PC-9 (cell line): ENCODE results near the gene GIGYF2.

Experiments used
- CTCF ChIP-seq: fragments of 200-600 bp; sonication (generic); conservative IDR thresholded peaks from 2 replicates; pipeline ENCODE4 v1.6.1; 2017; ENCODE audit warnings: mixed run types, antibody characterized with exemption, mild to moderate bottlenecking, moderate library complexity
- EZH2 ChIP-seq: fragments of 200-600 bp; sonication (generic); IDR thresholded peaks from 2 replicates; pipeline ENCODE4 v1.8.0; 2017; ENCODE audit warnings: antibody characterized with exemption, low read depth

- TF ChIP-seq EZH2 (no peak), CTCF (no peak)
Measured at GRCh38 chr2:232681527-232681926, 15.6 kb upstream of the GIGYF2 start.
